Posterior cingulate gyrus (tissue), 11 donors: ENCODE data around the gene MAST4.

ENCODE experiments used
- DNase-seq, 10 donors: peaks; one replicate each; pipeline versions ENCODE4 v3.0.0 to v3.0.0-alpha.2; 2020 to 2021; ENCODE audit warnings: mixed read lengths in 3 of 10
- intact Hi-C: fragments of 100-400 bp; cut with DNase I; formaldehyde crosslinking; loops from one replicate; pipeline ENCODE4 v1.15.1; 2023

MAST4 gene

DNA sequence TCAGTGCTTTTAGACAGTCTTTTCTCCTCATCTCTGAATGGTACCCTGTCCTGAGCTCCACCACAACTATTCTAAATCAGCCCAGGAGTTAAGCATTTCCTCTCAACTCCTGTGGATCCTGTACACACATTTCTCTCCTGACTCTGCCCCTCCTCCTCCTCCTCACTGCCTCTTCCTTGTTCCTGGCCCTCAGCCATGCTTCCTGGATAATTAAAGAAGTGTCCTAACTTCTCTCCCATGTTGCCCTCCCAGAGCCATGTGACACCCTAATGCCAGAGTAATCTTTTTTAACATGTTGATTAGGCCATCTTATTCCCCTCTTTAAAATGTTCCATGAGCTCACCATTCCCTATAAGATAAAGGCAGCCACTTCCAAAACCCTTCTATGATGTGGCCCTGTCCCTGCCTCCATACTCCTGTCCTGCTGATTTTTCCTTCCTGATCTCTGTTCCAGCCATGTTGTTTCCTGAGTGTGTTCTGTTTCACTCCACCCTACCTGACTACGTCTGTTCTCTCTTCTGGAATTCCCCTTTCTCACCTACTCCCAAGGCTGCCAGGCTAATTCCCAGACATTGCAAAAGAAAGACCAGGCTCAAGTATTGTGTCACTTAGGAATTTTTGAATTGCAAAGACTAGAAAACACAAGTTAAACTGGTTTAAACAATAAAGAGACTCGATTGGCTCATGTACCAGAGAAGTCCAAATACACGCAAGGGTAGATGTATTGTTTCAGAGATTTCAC, 295.2 kb downstream of the MAST4 start:
- no peak for DNase-seq
- intact Hi-C loops: no loop called here

DNA sequence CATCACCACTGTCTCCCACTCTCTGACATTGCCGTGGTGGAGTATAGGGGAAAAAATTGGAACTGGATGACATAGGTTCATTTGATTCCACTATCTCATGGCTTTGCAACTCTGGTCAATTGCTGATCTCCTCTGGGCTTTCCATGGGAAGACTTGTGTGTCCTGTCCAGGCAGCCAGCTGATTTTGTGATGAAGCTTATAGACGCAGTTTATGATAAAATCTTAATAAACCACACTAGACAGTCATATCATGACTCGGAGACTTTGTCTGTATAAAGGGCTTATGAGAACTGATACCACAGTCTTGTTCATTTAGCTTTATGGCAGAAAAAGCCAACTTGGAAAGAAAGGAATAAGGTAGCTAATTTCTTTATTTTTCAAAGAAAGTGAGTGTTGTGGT, 296.5 kb downstream of the MAST4 start:
- intact Hi-C loops: no loop called here
- no peak for DNase-seq

DNA sequence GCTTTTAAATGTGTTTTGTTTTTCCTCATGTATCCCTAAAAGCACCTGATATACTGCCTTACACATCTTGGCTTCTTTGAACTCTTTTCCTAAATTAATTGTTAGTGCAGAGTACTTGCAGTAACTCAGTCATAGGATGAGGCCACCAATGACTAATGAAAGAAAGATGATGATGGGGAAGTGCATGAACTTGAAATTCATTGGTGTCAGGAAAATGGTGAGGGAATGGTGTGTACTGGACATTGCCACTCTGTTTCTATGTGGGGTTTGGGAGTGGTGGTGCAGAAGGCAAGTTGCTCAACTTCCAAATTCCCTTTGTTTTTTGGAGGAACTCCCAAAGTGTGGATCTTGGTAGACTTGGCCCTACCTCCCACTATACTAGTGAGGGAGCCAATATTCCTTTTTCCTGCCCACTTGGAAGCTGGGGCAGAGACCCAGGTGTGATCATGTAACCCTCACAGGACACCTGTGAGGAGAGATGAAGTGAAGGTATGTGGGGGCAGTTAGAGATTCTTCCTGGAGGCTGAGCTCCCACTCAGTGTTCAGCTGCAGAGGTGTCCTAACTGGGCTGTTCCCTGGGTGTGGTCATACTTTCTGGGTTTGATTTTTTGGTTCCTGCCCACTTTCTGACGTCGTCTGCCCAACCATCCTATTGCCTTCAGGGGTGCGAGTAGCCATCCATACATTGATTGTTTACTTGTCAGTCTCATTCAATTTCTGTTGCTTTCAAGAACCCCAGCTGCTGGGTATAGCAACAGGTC, 298.5 kb downstream of the MAST4 start:
- intact Hi-C loops: no loop called here
- no peak for DNase-seq

DNA sequence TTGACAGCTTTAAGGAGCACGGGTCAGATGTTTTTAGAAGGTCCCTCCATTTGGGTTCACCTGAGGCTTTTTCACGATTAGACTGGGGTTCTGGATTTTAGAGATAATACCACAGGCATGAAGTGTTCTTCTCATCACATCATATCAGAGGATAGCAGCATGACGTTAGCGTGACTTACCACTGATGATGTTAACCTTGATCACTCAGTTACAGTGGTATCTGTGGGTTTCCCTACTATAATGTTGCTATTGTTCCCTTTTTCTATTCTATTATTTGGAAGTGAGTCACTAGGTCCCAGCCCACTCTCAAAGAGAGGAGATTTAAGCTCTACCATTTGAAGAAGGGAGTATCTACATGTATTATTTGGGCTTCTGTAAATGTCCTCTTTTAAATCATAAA, 300.0 kb downstream of the MAST4 start:
- DNase-seq: no peak
- intact Hi-C loops: no loop called here

DNA sequence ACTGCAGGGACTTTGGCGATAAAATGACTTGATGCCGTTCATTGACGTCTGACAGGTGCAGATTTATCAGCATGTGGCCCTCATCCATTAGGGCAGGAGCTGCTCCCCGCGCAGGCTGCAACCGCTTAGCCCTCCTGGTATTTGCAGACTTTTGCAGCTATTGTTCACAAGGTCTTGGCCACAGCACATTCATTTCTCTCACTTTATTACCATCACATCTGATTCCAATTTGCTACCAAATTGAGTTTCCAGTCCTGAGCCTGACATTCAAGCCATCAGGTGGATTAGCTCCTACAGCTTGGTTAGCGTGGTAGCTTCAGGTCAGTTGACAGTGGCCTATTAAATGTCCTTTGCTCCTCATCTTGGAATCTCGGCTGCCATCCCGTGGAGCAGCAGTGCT, 301.2 kb downstream of the MAST4 start:
- DNase-seq: no peak
- intact Hi-C loops: no loop called here

DNA sequence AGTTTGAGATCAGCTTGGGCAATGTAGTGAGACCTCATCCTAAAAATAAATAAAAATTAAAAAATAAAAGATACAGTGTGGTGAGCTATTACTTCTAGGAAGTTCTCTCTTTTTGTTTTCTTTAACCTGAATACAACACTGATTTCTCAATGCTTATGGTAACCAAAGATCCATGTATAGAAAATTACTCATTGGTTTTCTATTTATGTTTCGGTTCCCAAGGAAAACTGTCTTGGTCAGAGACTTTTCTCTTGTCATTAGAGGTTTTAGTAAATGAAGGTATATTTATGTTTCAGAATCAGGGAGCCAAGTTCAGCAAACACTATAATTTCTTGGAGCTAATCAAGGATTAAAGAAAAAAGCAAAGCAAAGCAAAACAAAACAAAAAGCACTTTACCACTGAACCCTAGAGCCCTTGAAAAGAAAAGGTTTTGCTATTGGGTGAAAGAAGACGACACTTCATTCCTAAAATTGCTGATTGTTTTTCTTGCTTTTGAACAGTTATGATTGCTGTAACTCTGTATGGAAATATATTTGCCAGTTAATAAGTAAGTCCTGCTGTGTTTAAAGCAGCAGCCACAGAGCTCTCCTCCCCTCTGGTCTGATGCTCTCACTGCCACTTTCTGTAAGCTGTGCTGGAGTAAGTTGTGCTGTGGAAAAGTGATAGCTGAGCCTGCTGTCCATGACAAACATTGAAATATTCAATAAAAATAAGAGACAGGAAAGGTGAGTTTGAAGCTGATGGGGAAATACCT, 302.2 kb downstream of the MAST4 start:
- DNase-seq: no peak
- intact Hi-C loops: no loop called here

DNA sequence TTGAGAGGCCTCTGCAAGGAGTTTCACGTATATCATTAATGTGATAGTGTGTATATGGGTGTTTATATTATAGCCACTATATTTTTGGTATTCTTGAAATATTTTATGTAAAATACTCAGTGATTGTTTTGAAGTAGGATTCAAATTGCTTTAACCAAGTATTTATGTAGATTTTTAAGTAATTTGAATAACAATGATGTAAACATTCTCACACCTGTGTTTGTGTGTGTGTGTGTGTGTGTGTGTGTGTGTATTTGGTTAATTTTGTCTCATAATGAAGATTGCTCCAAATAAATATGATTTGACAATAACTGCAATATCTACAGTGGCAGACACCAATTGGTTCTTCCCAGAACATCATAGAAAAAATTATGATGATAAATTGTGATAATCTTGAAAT, 307.0 kb downstream of the MAST4 start:
- no peak for DNase-seq
- intact Hi-C loops: no loop called here

DNA sequence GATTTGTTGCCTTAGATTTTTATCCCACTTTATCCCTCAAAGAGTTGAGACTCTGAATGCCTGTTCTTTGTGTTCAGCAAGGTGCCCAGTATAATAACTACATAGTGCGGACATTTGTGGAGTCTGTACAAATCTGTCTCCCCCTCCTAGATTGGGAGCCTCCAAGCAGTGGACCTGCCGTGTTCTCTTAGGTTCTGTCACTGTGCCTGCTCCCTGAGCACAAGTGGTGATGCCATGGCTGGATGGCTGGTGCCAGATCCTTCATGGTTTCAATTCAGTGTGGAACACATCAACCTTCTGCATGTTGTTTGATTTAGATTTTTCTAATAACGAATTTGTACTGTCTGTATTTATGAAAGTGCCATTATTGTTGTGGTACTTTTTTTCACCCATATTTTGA, 307.5 kb downstream of the MAST4 start:
- intact Hi-C loops: no loop called here
- no peak for DNase-seq

DNA sequence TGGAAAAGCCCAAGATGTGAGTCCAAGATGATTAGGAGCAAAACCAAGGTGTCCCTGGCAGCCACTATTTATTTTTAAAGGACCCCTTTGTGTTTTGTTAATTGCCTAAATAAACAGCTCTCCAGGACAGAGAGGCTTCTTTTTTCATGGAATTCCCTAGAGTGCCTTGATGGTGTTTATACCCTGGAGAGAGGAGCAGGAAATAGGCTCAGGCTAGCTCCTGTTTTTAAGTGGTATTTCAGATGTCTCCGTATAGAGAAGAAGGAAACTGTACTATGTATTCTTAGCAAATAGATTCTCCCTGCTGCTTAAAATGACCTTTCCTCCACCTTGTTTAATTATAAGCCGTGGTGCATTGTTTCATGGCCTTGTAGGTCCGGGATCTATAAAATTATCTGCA, 308.0 kb downstream of the MAST4 start:
- DNase-seq: no peak
- intact Hi-C loops: no loop called here

DNA sequence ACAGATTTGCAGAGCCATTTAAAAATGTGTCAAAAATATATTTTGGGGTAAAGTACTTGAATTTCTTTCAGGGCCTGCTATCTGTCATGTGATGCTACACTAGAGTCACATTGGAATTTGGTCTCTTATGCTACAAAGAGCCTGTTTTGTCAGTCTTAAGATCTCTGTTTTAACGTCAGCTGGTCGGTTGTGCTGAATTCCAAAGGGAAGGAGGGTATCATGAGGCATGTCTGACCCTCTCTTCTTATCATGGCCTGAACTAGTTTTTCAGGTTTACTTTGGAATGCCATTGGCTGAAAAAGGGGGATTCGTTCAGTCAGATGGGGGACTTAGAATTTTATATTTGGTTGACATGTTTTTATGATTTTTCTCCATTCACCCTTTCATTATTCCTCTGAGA, 309.8 kb downstream of the MAST4 start:
- intact Hi-C loops: no loop called here
- no peak for DNase-seq

DNA sequence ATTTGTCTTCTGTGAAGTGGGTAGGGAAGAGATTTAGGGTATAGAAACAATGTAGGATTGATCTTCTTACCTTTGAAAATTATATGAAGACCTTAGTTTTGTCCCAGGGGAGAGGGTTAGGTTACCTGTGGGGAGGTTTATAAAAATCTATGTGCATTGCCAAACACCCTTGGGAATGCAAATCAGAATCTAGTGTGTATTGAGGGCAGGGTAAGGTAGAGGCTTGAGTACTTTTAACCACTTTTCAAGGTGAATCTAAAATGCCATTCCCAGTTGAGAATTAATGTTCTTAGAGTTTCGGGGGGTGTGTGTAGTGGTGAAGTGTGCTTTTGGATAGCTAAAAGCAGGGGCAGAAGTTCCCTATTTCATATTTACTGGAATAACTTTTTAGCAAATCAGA, 312.0 kb downstream of the MAST4 start:
- intact Hi-C loops: no loop called here
- no peak for DNase-seq

DNA sequence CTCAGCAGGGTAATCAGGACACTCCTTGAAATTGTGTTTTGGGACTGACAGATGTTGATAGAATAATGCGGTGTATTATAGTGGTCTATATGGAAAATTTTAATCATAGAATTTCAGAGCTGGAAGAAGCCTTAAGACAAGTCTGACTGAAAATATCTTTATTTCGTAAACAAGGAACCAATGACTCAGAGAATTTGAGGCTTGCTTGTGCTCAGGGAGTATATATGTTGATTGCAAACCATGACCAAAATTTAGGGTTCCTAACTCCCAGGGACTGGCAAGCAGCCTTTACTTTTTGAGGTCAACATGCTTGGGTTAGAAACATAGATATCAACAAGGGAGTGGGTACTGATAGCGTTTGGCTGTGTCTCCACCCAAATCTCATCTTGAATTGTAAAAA, 313.2 kb downstream of the MAST4 start:
- no peak for DNase-seq
- intact Hi-C loops: no loop called here

DNA sequence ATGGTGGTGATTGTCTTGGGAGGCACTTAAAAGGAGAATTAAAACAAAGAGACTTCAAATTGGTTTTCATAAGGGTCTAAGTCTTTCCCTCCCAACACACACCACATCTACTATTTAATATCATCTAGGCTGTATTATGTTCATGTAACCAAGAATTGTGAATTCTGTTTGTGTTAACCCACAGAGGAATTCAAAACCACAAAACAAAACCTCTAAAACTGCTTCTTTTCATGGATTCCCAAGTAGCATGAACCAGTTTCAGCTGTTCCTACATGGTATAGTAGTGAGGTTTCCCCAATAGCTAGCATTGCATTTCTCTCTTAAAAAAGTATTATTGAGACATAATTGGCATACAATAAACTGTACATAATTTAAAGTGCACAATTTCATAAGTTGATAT, 316.6 kb downstream of the MAST4 start:
- intact Hi-C loops: no loop called here
- no peak for DNase-seq

DNA sequence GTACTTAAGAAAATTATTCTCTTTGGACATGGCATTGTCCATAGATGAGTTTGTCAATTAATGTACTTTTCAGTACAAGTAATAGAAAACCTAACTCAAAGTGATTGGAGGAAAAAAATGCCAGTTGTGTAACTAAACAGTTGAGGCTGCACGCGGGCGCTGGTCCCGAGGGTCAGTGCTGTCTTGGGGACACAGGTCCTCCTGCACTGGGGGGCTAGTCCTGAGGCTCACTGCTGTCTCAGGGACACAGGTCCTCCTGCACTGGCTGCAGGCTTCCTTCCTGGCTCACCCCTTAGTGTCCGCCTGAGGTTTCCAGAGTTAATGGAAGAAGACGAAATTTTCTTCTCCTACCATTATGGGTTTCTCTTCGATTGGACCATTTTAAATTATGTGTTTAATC, 319.3 kb downstream of the MAST4 start:
- DNase-seq: peak in 1 of 10 donors; percentile 64
- intact Hi-C loops: no loop called here

DNA sequence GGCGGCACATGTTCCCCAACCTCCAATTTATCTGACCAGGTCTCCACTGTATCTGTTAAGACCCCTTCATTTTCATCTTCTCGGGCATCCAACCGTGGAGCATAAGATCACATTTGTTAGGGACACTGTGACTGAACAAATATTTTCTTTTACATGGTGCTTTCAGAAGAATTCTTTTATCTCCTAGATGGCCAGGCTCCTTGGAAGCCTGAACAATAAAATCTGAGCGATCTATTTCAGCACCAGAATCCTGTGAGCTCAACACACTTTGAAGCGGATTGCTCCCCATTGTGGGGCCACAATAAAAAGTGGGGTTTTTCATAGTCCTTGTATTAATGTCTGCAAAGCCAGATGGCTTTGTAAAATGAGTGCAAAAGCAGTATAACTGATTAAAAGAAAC, 326.7 kb downstream of the MAST4 start:
- intact Hi-C loops: no loop called here

DNA sequence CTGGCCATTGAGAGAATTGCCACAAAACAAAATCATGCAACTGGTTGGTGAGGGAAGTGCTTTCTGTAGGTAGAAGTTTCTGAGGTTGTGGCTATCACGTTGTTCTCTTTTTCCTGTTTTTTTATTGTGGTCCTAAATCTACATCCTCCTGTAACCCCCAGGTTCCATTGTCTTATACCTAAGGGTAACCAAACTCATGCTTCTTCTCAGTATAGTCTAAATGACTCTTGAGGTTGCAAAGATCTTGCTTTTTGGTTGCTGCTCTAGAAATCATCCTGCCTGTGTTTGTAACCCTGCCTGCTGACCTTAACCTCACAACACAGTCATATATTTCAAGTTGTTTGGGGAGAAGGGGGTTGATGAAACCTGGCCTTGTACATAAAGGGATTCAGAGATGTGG, 327.3 kb downstream of the MAST4 start:
- DNase-seq: no peak
- intact Hi-C loops: no loop called here

More for the DNA sequence above, 326.7 kb downstream of the MAST4 start:
- DNase-seq: no peak

DNA sequence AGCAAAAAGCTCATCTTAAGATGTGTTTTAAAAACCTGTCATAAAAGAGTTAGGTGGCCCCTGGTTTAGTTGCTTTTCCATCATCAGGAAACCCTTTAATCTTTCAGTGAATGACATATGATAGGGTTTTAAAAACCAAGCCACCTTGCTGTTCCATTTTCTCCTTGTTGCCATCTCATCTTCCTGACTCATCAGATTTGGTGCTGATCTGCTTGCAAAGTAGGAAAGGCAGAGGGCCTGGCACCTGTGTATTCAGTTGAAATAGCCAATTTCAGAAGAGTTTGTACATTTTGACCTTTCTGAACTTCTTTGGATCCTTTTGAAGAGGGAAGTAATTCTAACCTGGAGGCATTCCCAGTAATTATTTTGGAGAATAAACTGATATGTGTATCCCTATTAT, 327.7 kb downstream of the MAST4 start:
- intact Hi-C loops: no loop called here
- no peak for DNase-seq

DNA sequence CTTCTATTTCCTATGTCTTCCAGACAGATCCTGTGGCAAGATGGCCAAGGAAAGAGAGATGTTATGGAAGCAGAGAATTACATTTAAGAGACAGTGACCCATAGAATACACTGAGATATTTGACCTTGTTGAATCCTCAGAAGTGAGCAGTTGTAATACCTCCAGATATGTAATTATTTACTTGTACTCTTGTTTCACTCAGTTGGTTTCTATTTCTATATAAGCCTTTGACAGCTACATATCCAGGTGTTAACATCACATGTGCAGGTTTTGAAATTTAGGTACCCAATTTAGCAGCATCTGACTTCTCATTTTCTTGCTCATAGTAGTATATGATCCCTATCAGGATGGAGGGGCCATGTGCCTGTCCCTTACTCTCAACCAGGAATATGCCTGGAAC, 330.9 kb downstream of the MAST4 start:
- no peak for DNase-seq

DNA sequence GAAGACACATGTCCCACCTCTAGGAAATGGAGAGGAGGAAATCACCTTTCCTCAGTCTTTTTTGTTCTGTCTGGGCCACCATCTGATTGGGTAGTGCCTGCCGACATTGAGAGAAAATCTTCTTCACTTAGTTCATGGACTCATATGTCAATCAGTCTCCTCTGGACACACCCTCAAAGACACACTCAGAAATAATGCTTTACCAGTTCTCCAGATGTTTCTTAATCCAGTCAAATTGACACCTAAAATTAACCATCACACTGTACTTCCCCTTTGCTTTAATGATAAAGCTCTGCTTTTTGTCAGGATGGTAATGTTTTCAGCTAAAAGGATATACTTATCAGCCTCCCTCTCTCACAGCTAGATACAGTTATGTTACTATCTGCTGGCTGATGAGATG, 333.1 kb downstream of the MAST4 start:
- intact Hi-C loops: no loop called here
- no peak for DNase-seq

More for the DNA sequence above, 330.9 kb downstream of the MAST4 start:
- intact Hi-C loops: no loop called here

DNA sequence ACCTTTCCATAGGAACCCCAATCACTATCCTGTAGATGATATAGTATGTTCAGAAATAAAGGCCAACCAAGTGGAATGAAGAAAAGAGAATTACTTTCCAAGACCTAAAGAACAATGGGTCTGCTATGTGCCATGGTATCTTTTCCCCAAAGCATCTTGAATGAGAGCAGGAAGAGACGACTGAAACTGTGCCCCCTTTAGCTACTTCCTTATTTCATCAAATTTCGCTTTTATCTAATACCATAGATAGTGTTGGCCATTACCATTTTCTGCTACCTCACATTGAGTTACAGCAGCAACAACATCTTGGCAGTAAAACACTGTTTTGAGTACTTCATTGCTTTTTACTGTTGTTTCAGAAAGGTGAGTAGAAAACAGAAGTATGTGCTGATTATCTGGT, 333.8 kb downstream of the MAST4 start:
- DNase-seq: no peak
- intact Hi-C loops: no loop called here

DNA sequence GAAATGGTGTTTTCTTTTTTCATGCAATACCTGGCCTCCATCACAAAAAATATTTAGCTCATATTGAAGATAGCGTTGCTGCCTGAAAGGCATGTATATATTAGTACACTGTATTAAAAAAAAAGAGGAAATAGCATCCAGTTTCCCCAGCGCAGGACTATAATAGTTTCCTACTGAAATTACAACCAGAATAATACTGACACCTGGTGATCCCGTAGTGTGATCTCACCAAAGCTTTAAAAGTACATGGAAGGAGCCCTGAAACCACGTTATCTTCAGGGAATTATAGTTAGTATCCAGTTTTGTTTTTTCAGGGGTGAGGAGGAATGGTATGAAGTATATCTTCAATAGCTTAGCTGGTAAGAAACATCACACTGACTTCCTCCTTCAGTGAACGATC, 335.5 kb downstream of the MAST4 start:
- intact Hi-C loops: no loop called here
- DNase-seq: no peak

DNA sequence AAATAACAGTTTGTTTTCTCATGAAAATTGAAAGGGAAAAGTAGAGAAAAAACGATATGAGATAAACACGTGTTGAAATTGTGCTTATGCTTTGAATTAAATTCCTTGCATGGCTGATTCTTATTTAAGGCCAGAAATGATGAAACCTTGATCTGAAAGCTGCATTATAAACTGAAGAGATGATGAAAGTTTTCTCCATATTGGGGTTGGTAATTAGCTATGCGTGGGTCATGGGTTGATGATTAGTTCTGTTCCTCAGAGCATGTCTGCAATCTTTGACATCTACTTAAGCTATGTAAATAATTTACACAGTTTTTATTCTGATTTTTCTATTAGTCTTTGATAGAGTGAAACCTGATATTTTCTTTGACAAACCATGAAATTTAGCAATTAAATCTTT, 336.3 kb downstream of the MAST4 start:
- intact Hi-C loops: no loop called here
- DNase-seq: no peak
